GM21528 (cell line): ENCODE measurements around the gene TTLL6.
"Not testable (repeated sequence)": the region's sequence is repeated elsewhere in the genome, so short reads cannot be mapped to it uniquely, and the experiment has no call there.

ENCODE experiments used
- ATAC-seq: cut with Tn5 transposase; IDR thresholded peaks from one replicate; pipeline ENCODE4 v1.9.1; 2021; ENCODE audit warnings: mild to moderate bottlenecking, moderate library complexity; ENCODE audit not compliant: unreplicated experiment, low FRiP score

The TTLL6 gene

DNA sequence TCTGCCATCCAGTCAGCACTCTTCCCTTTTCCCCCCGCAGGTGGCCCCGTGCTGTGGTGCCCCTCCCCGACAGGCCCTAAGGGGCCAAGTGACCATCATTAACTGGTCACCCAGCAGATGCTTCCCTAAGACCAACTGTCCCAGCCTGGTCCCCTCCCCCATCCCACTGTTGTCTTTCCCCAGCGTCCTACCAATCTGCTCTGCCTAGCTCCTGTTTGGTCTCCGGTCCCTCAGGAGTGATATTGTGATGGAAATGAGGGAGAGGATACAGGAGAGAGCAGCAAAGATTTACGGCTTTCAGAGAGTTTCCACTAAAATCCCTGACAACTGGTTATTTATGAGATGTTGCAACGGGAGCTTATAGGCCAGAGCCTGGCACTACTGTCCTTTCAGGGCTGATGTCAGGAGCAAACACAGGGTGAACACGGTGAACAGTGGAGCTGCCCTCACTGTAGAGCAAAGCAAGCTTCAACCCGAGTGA is 1.4 kb upstream of the TTLL6 start:
- ATAC-seq, result no peak

DNA sequence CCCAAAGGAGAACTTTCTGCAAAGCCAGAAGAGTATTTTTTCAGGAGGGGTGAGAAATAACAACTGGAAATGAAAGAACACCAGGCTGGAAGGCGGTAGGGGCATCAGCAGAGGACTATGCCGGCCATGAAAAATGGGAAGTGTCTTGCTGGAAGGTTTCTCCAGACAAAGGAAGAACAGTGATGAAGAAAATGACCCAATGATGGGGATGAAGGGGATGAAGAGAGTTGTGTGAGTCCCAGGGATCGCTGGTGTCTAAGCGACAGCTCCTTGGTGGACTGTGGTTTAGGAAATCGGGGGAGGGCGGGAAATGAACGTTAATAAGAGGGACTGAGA is 623 bp downstream of the TTLL6 start:
- no peak for ATAC-seq

DNA sequence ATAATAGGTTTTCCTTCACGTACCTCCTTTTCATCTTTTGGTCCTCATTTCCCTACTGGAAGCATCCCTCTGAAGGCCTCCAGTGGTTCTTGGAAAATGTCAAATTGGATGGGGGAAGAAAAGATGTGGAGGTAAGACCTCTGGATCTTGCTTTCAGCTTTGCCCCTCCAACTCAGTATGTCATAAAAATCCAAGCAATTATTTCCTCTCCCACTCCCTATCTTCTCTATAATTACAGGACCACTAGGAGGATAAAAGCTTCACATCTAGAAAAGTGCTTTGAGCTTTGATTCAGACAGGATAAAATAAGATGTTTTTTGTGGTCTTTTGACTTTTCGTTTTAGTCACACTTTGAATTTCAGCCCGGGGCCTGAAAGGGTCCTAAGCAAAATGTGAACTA is 1.7 kb downstream of the TTLL6 start:
- no peak for ATAC-seq

DNA sequence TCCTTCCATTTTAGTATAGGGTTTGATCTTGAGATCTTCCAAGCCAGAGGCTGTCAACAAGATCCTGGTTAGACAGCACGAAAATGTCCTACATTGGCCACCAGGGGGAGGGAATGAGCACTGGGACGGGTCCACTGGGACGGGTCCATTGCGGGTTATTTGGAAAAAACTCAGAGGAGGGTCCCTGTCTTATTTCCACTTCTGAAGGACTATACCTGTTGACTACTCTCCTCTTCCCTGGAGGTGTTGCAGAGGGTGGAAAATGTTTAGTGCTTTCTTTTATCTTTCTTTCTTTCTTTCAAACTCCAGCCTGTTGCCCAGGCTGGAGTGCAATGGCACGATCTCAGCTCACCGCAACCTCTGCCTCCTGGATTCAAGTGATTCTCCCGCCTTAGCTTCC is 2.5 kb downstream of the TTLL6 start:
- ATAC-seq, result no peak

DNA sequence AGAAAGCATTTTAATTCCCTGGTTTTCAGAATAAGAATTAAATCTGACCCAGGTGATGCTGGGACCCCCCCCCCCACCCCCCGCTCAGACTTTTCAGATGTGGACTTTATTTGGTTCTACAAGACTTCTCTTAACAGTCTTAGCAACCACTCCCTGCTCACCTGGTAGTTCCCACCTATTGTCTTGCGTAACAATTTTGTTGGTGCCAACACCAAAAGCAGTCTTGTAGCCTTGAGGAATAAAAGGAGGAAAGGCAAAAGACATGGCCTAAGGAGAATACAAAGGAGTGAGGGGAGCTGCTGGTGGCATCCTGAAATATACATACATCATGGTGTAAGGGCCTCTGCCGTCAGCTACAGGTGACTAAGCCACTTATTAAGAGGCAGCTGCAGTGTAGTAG is 5.0 kb downstream of the TTLL6 start:
- no peak for ATAC-seq

DNA sequence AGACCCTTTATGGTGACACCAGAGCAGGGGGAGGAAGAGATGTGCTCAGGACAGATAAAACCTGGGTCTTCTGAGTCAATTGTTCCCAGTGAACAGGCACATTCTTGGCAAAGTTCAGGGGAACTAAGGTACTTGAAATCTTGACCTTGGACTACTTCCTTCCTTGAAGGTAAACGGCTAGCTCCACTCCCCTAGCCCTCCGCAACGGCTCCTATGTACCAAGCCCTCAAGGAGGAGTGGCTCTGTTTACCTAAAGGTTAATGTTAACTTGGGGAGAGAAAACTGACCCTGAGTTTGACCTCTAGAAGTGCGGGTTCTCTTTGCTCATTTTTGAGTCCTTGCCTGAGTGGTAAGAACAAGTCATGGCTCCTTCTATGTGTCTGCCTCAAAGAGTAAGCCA is 7.8 kb downstream of the TTLL6 start:
- no peak for ATAC-seq

DNA sequence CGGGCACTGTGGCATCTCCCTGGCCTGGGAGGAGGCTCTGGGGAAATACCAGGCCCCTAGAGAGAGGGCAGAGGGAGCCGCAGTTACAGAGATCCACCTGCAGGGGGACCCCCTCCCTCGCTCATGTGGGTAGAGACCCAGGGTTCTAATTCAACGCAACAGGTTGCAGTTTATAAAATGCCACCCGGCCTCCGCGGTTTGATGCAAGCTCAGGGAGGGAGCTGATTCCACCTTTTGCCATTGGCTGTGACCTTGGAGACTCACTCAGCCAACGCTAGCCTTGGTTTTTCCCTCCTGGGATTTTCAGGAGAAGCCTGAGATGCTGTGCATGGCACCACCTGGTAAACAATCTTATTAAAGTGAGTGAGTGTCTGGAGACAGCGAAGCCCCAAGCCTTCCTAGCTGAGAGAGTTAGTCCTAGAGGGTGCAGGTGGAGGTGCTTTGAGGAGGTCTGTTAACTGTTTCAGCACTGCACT is 12.1 kb downstream of the TTLL6 start:
- ATAC-seq, result no peak

DNA sequence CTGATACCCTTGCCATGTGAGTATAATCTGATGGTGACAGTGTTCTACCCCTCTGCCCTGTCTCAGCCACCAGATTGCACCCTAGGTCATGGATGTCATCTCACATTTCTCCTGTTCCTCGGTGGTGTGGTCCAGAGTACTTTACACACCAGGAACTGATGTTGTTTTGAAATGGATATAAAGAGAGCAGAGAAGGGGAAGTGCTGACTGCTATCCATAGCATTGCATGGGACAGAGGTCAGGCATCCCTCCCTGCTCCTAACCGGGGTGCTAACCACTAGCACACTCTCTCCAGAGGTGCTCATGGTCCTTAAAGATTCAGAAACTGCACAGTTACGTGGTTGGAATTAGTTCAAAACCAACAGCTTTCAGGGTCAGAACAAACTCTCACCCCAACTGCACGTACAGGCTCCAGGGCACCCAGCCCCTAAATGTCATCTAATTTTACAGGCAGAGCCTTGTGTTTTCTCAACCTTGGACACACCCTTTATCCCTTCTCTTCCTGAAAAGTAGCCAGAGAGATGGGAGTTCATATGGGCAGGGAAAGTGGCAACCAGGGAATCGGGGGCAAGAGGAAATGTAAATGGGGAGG is 16.3 kb downstream of the TTLL6 start:
- no peak for ATAC-seq

DNA sequence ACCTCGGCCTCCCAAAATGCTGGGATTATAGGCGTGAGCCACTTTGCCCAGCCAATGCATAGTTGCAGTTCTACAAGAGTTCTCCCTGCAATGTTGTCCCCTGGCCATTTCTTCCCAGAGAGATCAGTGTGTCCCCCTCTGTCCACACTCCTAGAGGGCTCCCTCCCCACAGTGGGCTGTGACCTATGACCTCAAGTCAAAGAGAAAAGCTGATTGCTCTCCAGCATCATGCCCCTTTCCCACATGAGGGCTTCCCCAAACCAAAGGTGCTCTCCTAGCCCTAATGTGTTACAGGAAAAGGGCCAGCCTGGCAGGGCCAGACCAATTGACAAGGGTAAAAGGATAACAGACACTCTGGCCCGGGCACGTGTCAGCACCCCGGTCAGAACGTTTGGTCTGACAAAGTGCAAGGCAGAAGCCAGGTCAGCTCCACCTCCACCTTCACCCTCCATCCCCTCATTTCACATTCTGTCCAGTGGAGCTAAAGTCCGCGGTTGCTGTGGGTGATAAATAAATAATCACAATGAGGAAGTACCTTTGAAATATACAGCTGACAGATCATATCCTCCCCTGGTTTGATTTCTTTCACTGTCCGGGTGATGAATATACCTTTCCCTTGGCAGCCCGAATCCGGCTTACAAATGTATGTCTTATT is 17.8 kb downstream of the TTLL6 start:
- no peak for ATAC-seq

DNA sequence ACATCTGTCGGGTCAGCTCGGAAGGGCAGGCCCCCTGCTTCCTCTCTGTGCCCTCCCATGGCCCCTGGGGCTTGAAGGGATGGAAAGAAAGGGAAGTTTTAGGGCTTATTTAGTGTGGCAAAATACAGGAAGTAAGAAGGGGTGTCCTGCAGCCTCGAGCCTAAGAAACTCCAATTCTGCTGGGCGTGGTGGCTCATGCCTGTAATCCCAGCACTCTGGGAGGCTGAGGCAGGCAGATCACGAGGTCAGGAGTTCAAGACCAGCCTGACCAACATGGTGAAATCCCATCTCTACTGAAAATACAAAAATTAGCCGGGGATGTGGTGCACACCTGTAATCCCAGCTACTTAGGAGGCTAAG is 20.9 kb downstream of the TTLL6 start:
- not testable (repeated sequence) for ATAC-seq

DNA sequence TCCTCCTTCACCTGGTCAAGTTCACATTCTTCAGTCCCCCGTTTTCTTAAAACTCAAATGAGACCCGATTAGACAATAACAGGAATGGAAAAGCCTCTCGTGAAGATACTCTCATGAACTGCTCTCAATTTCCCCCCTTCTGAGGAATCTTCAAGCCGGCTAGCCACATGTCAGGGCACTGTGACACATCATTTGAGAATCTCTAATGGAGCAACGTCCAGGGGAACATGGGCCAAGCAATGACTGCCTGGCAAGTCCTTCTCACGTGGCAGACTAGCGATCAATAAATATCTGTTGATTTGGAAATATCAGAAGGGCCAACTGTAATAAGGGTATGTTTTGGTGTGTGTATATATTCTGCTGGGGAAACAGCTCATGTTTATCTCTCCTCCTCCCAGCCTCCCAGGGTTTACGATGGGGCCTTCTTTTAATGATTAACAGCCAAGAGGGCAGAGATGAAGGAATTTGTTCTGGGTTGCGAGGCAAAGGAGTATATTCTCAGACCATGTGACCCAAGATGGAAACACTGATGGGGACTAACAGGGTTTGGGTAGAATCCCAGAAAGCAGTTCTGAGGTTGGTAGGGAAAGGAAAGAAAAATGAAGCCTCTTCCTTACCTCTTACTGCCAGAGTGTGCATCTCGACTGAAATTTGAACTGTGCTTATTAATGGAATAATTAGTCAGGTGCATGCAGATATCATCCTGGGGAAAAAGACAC is 21.4 kb downstream of the TTLL6 start:
- ATAC-seq, result no peak

DNA sequence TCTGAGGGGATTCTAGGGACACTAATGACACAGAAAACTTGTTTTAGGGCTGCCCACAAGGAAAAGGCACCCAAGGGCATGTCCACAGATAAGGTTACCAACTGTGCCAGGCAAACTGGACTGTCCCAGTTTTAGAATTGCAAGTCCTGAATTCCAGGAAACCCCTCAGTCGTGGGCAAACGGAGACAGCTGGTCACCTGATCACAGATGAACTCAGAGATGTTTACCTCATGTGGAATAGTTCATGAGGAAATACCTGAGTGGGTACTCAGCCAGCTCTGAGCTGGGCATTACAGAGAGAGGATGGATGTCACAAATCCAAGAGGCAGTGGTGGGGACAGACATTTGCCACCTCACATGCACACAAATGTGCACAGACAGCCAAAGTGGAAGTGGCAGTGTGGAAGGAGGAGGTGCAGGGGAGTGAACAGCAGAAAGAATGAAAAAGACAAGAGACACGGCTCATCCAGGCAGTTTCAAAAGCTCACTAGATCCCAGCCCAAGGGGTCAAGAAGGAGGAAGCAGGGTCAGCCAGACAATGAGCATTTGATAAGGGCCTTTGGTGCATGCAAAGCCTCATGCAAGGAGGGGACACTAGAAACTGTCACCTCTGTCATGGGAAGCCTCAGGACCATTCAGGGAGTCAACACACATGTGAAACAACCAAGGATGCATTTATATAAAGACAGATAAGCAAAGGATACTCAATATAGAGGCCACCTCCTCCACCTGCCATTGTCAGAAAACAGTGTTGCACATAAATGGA is 24.8 kb downstream of the TTLL6 start:
- ATAC-seq, result no peak

DNA sequence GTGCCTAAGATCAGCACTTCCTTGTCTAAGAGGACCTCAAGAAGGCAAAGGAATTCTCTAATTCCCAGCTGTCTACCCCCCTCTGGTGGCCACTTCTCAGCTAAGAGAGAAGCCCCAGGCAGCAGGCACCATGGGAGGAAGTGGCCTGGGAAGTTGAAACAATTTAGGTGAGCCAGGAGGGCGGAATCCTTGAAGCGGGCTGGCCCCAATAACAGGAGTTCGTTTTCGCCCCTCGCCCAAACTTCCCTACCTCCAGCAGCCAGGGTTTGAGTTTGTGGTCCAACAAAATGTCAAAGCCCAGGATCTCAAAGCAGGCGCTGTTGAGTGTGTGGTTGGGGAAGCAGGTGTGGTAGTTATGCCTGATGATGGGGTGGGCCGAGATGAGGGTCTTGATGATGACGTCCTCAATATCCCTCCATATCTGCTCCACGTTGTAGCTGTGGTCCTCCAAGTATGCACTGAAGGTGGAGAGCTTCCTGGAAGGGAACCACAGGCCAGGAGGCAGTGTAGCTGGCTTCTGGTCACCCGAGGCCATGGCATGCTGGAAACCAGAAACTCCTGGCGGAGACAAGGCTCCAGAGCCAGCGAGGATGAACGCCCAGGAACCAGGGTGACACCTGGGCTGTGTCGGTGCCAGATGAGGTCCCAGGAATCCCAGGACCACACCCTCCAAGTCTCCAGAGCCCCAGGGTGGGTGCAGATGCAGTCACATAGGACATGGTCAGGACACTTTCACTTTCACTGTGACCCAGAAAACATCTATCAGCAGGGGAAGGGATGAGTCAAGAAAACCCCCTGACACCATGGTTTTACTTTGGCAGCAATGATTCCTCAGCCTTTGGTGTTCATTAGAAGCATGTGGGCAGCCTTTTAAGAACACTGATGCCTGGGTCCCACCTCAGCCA is 25.6 kb downstream of the TTLL6 start:
- no peak for ATAC-seq

DNA sequence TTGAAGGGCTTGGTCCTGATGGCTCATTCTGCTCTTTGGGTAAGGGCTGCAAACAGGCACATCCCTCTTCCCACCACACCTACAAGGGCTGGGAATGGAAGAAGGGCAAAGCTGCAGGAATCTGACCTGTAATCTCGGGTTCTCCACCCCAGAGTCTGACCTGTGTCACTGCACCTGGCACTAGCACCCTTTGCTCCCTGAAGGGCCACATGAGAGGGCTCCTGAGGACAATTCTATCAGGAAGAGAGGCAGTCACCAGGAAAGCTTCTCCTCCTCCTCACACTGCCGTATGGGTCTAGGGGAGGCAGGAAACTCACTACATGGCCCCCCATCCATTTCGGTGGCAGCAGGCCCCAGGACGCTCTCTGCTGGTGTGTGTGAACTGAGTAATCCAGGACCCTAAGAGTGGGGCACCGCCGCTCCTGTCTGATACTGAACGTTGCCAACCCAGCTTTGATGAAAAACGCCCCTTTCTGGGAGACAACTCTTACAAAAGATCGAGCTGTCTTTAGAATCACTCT is 26.4 kb downstream of the TTLL6 start:
- ATAC-seq, result no peak

DNA sequence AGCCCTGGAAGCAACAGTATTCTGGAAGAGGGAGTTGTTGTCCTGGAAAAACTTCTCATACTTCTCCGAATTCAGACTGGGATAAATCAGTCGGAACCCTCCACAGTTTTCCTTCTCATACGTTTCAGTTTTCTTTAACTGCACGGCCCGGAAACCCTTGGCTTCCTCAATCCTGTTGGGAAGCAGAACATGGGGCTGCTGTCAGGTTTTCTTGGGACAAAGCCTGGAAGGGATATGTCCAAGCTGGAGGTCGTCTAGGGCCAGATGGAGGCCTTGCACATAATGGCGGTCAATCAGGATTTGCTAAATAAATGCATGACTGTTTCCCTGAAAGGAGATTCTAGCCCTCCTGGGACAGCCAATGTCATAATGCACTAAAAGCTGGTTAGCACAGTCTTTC is 29.2 kb downstream of the TTLL6 start:
- ATAC-seq, result no peak

DNA sequence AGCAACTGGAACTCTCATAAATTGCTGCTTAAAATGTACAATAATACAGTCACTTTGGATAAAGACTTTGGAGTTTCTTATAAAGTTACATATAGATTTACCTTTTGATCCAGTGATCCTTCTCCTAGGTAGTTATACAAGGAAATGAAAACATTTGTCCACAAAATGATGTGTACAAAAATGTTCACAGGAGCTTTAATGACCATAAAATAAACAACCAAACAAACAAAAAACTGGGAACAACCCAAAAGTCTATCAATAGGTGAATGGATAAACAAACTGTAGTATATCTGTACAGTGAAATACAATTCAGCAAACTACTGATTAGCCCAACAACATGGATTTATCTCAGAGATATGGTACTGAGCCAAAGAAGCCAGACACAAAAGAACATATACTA is 37.6 kb downstream of the TTLL6 start:
- ATAC-seq, result no peak

DNA sequence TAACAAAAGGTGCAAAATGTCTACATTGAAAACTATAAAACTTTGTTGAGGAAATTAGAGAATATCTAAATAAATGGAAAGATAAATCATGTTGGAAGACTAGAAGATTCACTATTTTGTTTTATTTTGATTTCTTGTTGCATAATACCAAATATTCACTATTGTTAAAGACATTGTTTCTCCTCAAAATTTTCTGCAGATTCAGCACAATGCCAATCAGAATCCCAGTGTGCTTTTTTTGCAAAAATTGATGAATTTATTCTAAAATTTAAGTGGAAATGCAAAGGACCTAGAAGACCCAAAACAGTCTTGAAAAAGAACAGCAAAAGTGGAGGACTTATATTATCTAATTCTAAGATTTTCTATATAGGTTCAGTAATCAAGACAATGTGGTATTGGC is 40.4 kb downstream of the TTLL6 start:
- no peak for ATAC-seq

DNA sequence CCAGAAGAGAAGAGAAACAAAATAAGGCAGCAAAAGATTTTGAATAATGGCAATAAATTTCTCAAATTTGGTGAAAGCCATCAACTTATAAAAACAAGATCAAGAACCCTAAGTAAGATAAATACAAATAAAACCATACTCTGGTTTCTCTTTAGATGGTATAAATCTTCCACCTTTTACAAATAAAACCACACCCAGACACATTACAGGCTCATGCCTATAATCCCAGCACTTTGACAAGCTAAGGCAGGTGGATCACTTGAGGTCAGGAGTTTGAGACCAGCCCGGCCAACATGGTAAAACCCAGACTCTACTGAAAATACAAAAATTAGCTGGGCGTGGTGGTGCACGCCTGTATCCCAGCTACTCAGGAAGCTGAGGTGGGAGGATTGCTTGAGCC is 43.8 kb downstream of the TTLL6 start:
- no peak for ATAC-seq

DNA sequence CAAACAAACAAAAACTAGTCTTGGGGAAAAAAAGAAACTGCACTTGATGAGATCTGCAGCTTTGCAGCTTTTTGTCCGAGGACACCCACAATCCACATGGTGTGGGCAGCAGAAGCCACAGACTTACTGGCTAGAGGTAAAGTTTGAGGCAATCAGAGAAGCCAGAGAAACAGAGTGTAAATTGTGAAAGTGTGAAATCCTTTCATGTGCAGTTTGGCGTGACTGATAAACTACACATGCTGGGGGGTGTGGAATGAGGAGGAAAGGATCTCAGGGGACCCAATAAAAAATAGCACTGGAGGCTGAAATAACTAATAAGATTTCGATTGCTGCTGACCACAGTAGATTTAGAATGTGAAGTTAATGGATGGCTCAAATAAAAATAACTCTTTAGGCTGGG is 46.1 kb downstream of the TTLL6 start:
- ATAC-seq, result no peak
